Type B pancreatic cell (in vitro differentiated cells): ENCODE data around the gene PIGH. TPM values are rescaled to one million over a fixed set of nuclear protein-coding genes. Genes with fewer than 3 reads are reported as not detected.

ENCODE experiments used
- DNase-seq: peaks from one replicate; pipeline ENCODE4 v3.0.0; 2021; ENCODE audit warnings: mixed read lengths; ENCODE audit not compliant: unreplicated experiment; ENCODE audit errors: extremely low spot score
- H3K27ac Mint-ChIP-seq: 2 replicates; pipeline ENCODE4 v1.8.0; 2021; ENCODE audit warnings: mild to moderate bottlenecking, mixed read lengths
- H3K27me3 Mint-ChIP-seq: 2 replicates; pipeline ENCODE4 v1.8.0; 2021; ENCODE audit warnings: mixed read lengths
- H3K36me3 Mint-ChIP-seq: 2 replicates; pipeline ENCODE4 v1.8.0; 2021; ENCODE audit warnings: mixed read lengths
- H3K4me1 Mint-ChIP-seq: one replicate; pipeline ENCODE4 v1.8.0; 2021; ENCODE audit warnings: mixed read lengths; ENCODE audit not compliant: unreplicated experiment
- H3K4me3 Mint-ChIP-seq: 2 replicates; pipeline ENCODE4 v1.8.0; 2021; ENCODE audit warnings: mild to moderate bottlenecking, mixed read lengths
- H3K9me3 Mint-ChIP-seq: 2 replicates; pipeline ENCODE4 v1.8.0; 2021; ENCODE audit warnings: mixed read lengths
- total RNA-seq: library from RNA; stranded (reverse); gene quantifications from 2 replicates; pipeline ENCODE4 v1.2.1, GENCODE V29; 2021; ENCODE audit warnings: low replicate concordance
- TF ChIP-seq, protein P1 (sequence below): fragments of 200-600 bp; sonication (generic); conservative IDR thresholded peaks from 2 replicates; pipeline ENCODE4 v1.5.0; 2021; ENCODE audit warnings: antibody characterized with exemption, mild to moderate bottlenecking

PIGH gene
- total RNA-seq, 1 donor from 2014 or later = 20.3 TPM

DNA sequence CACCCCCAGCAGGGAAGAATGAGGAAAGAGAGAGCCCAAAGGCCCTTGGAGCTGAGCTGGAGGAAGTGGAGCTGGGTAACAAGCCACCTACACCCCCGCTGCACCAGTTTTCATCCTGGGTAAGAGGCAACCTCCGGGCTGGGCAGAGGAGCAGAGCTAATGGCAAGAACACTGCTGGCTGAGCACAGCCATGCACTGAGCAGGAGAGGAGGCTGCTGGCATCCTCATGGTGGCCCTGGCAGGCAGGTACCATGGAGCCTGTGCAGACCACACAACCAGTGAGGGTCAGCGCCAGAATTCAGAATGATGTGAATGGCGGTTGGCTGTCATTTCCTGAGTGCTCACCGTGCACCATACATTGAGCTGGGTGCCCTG lies 37.3 kb downstream of the PIGH start:
- Mint-ChIP-seq H3K4me1 (peaks cover 12% of the 10 kb centered on the region), H3K9me3 (no peaks in the 10 kb centered on the region), H3K27ac (no peak overlapping the region), H3K36me3 (no peaks in the 10 kb centered on the region), H3K27me3 (no peaks in the 10 kb centered on the region), H3K4me3 (no peak overlapping the region)
- TF ChIP-seq, protein P1, sequence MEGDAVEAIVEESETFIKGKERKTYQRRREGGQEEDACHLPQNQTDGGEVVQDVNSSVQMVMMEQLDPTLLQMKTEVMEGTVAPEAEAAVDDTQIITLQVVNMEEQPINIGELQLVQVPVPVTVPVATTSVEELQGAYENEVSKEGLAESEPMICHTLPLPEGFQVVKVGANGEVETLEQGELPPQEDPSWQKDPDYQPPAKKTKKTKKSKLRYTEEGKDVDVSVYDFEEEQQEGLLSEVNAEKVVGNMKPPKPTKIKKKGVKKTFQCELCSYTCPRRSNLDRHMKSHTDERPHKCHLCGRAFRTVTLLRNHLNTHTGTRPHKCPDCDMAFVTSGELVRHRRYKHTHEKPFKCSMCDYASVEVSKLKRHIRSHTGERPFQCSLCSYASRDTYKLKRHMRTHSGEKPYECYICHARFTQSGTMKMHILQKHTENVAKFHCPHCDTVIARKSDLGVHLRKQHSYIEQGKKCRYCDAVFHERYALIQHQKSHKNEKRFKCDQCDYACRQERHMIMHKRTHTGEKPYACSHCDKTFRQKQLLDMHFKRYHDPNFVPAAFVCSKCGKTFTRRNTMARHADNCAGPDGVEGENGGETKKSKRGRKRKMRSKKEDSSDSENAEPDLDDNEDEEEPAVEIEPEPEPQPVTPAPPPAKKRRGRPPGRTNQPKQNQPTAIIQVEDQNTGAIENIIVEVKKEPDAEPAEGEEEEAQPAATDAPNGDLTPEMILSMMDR = no peak
- DNase-seq = no peak

DNA sequence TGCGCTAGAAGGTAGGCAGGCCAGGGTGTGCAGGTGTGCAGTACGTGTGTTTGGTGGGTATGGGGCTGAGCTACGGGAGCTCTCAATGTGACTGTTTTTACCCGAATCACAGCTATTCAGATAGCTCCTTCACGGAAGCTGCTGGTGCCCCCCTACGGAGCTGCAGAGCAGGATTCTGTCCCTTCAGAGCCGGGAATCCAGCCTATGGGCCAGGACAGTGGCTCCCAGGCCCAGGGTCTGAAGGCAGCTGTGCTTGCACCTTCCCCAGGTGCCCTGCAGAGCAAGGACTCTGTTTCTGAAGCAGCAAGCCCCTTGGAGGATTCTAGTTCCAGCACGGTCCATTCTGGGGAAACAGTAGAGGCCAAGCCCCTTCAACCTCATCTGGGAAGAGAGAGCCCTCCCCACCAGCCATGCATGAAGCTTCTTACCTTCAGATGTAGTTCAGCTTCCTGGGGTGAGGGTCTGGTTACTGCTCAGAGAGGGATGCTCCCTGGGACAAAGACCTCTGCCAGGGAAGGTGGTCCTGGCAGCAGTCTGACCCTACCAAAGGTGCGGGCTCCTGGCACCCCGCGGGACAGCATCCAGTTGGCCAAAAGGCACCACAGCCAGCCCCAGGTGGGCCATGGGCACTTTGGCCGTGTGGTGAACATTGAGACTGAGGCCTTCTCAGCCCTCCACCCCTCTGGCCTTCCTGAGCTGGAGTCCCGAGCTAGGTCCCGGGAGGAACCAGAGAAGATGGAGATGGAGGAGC lies 37.9 kb downstream of the PIGH start:
- Mint-ChIP-seq H3K27ac (no peak overlapping the region), H3K27me3 (no peaks in the 10 kb centered on the region)

DNA sequence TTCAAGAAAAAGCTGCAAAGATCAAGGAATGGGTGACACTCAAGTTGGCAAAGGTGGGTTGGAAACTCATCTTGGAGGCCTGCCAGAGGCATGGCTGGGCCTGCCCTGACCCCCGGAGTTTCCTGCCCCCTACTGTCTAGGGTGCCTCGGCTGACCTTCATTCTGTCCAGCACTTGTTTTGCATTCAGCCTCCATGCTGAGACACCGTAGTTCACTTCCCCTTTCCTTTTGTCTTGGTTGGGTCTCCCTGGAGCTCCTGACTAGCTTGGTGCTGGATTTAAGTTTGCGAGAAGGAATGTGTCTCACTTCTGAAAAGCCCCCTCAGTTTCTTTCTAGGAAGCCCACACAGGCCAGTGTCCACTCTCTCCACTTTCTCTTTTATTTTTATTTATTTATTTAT lies 40.4 kb downstream of the PIGH start:
- no peaks in the 10 kb centered on the region for H3K4me1 Mint-ChIP-seq
- no peaks in the 10 kb centered on the region for H3K9me3 Mint-ChIP-seq
- TF ChIP-seq, protein P1 = no peak
- H3K4me3 Mint-ChIP-seq = no peak overlapping the region
- H3K36me3 Mint-ChIP-seq = no peaks in the 10 kb centered on the region
- DNase-seq = no peak
- H3K27me3 Mint-ChIP-seq = no peaks in the 10 kb centered on the region
- H3K27ac Mint-ChIP-seq = no peak overlapping the region

More for the DNA sequence above, 37.9 kb downstream of the PIGH start:
- H3K9me3 Mint-ChIP-seq = no peaks in the 10 kb centered on the region
- H3K36me3 Mint-ChIP-seq = no peaks in the 10 kb centered on the region
- no peak overlapping the region for H3K4me3 Mint-ChIP-seq
- no peak for DNase-seq
- H3K4me1 Mint-ChIP-seq = peaks cover 6% of the 10 kb centered on the region
- TF ChIP-seq, protein P1 = no peak

DNA sequence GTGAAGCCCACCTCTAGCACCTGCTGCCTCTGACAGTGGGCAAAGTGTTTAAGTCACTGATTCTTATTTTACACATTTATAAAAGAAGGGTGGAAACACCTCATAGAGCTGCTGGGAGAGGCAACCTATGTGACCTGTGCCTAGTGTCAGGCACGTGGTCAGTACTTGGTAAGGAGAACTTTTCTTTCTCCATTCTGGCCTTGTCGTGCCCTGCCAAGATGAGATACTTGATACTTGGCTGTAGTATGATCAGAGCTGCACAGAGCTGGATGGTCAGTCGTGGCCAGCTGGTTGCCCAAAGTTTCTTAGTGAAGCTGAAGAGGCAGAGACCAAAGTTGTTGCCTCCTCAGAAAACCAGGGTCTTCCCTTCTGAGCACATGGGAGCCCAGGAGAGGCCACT lies 42.4 kb downstream of the PIGH start:
- Mint-ChIP-seq H3K4me3 (no peak overlapping the region), H3K9me3 (no peaks in the 10 kb centered on the region), H3K27ac (no peak overlapping the region)

DNA sequence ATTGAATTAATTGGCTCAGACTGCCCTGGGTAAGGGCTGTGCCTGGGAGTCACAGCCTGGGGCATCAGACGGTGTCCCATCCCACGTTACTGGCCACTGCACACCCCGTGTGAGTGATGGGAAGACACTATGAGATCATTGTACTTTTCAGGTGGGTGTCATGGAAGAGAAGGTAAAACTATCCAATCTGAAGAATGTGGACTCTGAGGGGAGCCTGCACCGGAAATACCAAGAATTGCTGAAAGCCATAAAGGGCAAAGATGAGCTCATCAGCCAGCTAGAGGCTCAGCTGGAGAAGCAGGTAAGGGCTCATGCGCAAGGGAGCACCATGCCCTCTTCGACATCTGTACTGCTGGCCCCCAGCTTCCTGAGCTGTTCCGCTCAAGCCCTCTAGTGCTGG lies 43.0 kb downstream of the PIGH start:
- TF ChIP-seq, protein P1 = no peak
- no peak for DNase-seq
- Mint-ChIP-seq H3K36me3 (peaks cover 2% of the 10 kb centered on the region), H3K4me1 (no peaks in the 10 kb centered on the region), H3K27ac (no peak overlapping the region), H3K9me3 (no peaks in the 10 kb centered on the region), H3K27me3 (no peaks in the 10 kb centered on the region), H3K4me3 (no peak overlapping the region)

More for the DNA sequence above, 42.4 kb downstream of the PIGH start:
- TF ChIP-seq, protein P1 = no peak
- no peaks in the 10 kb centered on the region for H3K4me1 Mint-ChIP-seq
- H3K27me3 Mint-ChIP-seq = no peaks in the 10 kb centered on the region
- no peaks in the 10 kb centered on the region for H3K36me3 Mint-ChIP-seq
- DNase-seq = no peak
